OCI-LY7 (cell line): ENCODE data around the gene SIL1.

Experiments used
- CTCF ChIP-seq: fragments of 200-600 bp; sonication (generic); conservative IDR thresholded peaks from 2 replicates; pipeline ENCODE4 v1.5.1; 2014; ENCODE audit warnings: mild to moderate bottlenecking, antibody characterized with exemption, low read length, moderate library complexity, mixed read lengths
- EZH2phosphoT487 ChIP-seq: fragments of 200-600 bp; sonication (generic); IDR thresholded peaks from 2 replicates; pipeline ENCODE4 v1.6.1; 2018; ENCODE audit warnings: low read depth, borderline replicate concordance, mild to moderate bottlenecking, mixed run types, antibody characterized with exemption, low read length, moderate library complexity, mixed read lengths

- TF ChIP-seq CTCF (no peak), EZH2phosphoT487 (no peak)
These were observed 263.2 kb downstream of the SIL1 start for GRCh38 chr5:138934971-138935370.
